NCI-H1930 (cell line): ENCODE measurements around the gene TSPYL4.

ENCODE experiments used
- DNase-seq, 2 experiments: peaks; one replicate each; lab custom pipeline; 2025; lab: John Stamatoyannopoulos, UW

TSPYL4 gene

GRCh38 chr6:116229287-116229913, 24.5 kb downstream of the TSPYL4 start:
- no peak for DNase-seq

- no peak for DNase-seq
Measured at GRCh38 chr6:116223355-116223754, 30.5 kb downstream of the TSPYL4 start.

GRCh38 chr6:116221911-116222310, 32.0 kb downstream of the TSPYL4 start:
- no peak for DNase-seq

- no peak for DNase-seq
Measured at GRCh38 chr6:116221067-116221466, 32.8 kb downstream of the TSPYL4 start.

GRCh38 chr6:116218866-116219265, 35.0 kb downstream of the TSPYL4 start:
- no peak for DNase-seq

- DNase-seq, result no peak
Measured at GRCh38 chr6:116218172-116218633, 35.7 kb downstream of the TSPYL4 start.

GRCh38 chr6:116217069-116217468, 36.8 kb downstream of the TSPYL4 start:
- DNase-seq, result no peak

GRCh38 chr6:116215414-116215813, 38.5 kb downstream of the TSPYL4 start:
- no peak for DNase-seq

- DNase-seq, result no peak
Measured at GRCh38 chr6:116214681-116215080, 39.2 kb downstream of the TSPYL4 start.

- no peak for DNase-seq
Measured at GRCh38 chr6:116210750-116211425, 43.0 kb downstream of the TSPYL4 start.

- no peak for DNase-seq
Measured at GRCh38 chr6:116210316-116210715, 43.6 kb downstream of the TSPYL4 start.

GRCh38 chr6:116208056-116208785, 45.7 kb downstream of the TSPYL4 start:
- DNase-seq, result no peak

- DNase-seq, result no peak
Measured at GRCh38 chr6:116206231-116206903, 47.5 kb downstream of the TSPYL4 start.

- DNase-seq, result no peak
Measured at GRCh38 chr6:116205281-116205680, 48.6 kb downstream of the TSPYL4 start.

GRCh38 chr6:116201538-116201937, 52.3 kb downstream of the TSPYL4 start:
- no peak for DNase-seq

- no peak for DNase-seq
Measured at GRCh38 chr6:116200619-116201249, 53.1 kb downstream of the TSPYL4 start.
